HG03342 (cell line): Measurements from ENCODE around the gene ZNF432.

Experiments
- ATAC-seq: cut with Tn5 transposase; IDR thresholded peaks from one replicate; pipeline ENCODE4 v1.9.1; 2021; ENCODE audit warnings: mild to moderate bottlenecking, moderate library complexity; ENCODE audit not compliant: unreplicated experiment

Gene ZNF432

DNA sequence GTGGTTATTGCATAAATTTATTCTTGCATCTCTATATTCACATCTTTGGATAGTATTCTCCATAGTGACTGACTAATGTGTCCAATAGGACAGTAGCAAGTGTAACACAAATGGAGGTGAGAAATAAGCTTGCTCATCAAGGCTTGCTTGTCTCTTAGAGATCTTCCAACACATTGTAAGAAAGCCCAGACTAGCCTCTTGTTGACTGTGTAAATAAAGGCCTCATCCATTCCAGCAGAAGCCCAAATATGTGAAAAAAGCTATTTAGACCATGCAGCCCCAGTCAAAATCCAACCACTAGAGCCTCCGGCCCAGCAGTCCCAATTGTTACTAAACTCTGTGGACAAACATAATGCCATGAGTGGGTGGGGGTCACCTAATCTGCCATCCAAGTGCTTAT lies 38.0 kb downstream of the ZNF432 start:
- no peak for ATAC-seq

DNA sequence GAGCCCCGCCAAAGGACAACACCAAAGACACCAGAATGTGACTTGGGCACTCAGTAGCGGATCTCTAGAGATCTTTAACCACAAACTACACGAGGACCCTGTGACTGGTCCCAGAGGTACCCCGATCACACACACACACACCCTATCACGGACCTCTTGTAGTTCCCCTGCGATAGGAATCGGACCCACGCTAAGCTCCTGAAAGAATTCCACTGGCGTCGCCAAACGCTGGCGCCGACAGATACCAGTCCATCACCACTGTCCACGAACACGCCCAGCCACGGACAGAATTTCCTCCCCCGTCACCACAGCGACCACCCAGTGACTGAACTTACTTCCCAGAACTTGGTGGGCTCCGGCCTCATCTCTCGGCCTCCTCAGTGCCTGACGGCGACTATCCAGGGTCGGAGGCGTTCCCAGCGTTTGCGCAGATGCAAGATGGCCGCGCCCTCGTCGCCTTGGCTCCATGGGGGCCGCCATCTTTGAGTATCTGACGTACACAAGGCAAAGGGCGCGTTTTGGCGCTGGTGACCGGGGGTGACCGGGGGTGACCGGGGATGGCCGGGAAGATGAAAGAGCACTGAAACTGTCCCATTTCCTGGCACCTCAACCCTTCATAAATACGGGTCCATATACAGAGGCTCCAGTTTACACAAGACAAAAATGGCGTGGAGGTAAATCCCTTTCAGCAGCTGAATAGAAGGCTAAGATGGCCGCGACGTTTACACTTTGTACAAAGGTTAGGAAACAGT lies 40.7 kb downstream of the ZNF432 start, which contains the start of gene ZNF615:
Gene ZNF615, minus strand, starts transcription at position 406 of the 752 bp plus-strand sequence. CDS start 4,500 bp downstream, outside the sequence.
- peak; percentile 70 for ATAC-seq

DNA sequence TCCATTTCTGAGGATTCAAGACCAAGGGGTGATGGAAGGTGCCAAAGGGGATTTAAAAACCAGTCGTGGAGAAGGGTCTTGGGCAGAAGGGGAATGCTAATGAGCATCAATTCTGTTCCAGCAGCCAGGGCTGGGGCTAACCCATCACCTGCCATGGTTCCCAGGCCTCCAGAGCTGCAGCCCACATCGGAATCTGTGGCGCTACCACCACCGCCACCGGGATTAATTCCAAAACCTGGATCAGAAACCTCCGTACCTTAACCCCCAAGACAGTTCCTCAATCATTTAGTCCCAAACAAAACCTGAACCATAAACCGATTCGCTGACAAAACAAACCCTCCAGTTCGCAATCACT lies 41.2 kb downstream of the ZNF432 start:
- peak; percentile 23 for ATAC-seq

DNA sequence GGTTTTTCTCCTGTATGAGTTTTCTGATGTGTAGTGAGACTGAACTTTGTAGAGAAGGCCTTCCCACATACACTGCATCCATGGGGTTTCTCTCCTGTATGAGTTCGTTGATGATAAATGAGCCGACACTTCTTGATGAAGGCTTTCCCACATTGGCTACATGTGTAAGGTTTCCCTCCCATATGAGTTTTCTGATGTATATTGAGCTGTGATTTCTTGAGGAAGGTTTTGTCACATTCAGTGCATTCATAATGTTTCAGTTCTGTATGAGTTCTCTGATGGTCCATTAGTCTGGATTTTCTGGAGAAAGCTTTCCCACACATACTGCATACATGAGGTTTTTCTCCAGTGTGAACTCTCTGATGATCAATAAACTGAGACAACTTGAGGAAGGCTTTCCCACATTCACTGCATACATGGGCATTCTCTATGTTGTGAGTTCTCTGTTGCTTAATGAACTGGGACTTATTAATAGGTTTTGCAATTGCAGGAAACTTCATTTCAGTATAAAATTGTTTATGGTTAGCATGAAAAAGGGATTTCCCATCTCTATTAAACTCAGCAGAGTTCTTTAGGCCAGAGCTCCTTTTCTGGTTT lies 54.5 kb downstream of the ZNF432 start:
- no peak for ATAC-seq

DNA sequence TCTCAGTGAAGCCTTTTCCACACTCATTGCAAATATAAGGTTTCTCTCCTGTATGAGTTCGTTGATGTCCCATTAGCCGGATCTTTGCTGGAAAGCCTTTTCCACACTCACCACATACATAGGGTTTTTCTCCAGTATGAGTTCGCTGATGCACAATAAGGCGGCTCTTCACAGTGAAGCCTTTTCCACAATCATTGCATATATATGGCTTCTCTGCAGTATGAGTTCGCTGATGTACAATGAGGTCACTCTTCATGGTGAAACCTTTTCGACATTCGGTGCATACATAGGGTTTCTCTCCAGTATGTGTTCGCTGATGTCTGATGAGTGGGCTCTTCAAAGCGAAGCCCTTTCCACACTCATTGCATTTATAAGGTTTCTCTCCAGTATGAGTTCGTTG lies 55.2 kb downstream of the ZNF432 start:
- ATAC-seq = no peak

DNA sequence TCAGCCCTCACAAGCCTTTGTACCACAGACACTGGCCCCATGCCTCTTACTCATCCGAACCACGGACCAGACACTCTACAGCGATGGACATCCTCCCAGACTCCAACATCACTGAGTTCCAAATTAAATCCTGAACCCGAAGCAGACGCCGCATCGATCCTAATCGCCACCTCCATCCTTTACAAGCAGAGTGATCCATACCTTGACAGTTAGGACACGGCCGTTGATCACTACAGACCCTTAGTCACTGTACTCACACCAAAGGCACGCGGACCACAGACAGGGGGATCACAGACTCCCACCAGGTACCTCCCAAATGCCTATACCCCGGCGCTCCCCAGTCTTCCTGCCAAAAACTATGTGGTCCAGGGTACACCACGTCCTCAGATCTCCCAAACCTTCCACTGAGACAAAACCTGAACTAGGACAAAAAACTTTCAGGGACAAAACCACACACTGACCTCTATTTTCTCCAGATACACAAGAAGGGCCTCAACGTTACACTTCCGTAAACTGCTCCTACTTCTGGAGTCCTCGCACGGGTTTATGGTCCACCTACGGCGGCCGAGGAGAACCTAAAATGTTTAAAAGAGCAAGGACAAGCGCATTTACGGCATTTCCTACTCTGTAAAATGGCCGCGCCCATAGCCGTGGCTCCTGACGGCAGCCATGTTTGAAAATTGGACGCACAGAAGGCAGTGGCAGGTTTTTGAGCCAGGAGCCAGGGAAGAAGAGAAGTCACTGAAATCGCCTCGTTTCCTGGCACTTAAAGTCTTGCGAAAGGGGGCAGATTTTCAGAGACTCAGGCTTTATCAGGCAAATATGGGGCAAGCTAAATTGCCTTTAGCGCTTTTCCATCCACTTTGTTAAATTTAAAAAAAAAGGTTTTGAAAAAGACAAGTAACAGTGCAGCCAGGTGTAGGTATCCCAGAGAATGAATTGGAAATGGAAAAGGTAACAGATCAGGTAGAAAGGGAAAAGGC lies 62.0 kb downstream of the ZNF432 start, which contains the start of gene ZNF350:
Gene ZNF350, minus strand, starts transcription at position 532 of the 983 bp plus-strand sequence. CDS start 12,480 bp downstream, outside the sequence.
- ATAC-seq = peak; percentile 77

DNA sequence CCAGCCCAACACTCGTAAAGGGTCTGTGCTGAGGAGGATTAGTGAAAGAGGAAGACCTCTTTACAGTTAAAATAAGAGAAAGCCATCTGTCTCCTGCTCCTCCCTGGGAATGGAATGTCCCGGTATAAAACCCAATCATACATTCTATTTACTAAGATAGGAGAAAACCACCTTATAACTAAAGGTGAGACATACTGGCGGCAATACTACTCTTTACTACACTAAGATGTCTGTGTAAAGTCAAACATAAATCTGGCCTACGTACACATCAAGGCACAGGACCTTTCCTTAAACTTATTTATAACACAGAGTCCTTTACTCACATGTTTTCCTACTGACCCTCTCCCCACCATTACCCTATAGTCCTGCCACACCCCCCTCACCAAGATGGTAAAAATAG lies 65.3 kb downstream of the ZNF432 start:
- no peak for ATAC-seq
